GM12801 (cell line): Measurements from ENCODE around the gene ARL6IP1.

Source experiments
- TF ChIP-seq, protein P1 (sequence below): IDR thresholded peaks from one replicate; pipeline ENCODE4 v1.5.1; 2011; ENCODE audit warnings: control low read depth; ENCODE audit not compliant: insufficient read length; ENCODE audit errors: extremely low read depth

The ARL6IP1 gene

DNA sequence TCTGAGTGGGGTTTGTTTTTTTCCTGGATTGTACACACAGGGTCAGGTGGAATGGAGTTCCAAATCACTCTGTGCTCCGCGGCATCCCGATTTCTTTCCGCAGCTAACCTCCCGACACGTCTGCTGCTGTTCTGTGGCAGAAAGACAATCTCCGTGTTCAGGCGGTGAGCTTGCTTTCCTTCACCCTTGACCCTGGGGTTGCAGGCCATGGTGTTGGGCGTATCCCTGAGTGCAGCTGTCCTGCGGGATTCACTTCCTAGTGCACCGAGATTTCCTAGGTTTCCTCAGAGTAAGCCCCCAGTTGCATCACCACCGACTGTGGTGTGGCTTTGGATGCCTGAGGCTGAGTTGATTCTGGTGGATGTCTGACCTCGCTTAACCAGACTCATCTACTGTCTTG is 7.8 kb upstream of the ARL6IP1 start:
- TF ChIP-seq, protein P1, sequence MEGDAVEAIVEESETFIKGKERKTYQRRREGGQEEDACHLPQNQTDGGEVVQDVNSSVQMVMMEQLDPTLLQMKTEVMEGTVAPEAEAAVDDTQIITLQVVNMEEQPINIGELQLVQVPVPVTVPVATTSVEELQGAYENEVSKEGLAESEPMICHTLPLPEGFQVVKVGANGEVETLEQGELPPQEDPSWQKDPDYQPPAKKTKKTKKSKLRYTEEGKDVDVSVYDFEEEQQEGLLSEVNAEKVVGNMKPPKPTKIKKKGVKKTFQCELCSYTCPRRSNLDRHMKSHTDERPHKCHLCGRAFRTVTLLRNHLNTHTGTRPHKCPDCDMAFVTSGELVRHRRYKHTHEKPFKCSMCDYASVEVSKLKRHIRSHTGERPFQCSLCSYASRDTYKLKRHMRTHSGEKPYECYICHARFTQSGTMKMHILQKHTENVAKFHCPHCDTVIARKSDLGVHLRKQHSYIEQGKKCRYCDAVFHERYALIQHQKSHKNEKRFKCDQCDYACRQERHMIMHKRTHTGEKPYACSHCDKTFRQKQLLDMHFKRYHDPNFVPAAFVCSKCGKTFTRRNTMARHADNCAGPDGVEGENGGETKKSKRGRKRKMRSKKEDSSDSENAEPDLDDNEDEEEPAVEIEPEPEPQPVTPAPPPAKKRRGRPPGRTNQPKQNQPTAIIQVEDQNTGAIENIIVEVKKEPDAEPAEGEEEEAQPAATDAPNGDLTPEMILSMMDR: no peak

DNA sequence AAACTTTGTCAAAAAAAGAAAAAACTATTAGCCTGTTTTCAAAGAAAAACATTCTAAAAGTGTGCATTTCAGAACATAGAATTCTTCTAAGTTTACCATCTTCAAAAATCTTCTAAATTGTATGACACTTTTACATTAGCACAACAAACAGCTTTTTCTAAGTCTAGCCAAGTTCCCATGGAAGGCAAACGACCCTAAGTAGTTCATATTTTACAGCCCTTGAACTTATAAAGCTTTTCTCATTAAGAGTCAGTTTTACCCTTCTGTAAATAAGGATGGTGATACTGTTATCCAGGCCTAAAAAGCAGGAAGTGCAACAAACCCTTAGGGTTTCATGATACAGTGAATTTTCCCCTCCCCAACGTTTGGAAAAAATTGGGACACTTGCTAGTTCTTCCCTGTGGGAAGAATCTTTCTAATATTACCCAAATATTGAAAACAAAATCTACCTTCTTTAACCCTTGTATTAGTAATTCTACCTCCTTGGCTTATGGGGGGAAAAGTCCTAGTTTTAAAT is 4.0 kb upstream of the ARL6IP1 start:
- TF ChIP-seq, protein P1: no peak

- TF ChIP-seq, protein P1: no peak
Measured at GRCh38 chr16:18804540-18804939, 3.2 kb upstream of the ARL6IP1 start.

GRCh38 chr16:18803569-18804462 is 2.5 kb upstream of the ARL6IP1 start:
- TF ChIP-seq, protein P1: no peak

DNA sequence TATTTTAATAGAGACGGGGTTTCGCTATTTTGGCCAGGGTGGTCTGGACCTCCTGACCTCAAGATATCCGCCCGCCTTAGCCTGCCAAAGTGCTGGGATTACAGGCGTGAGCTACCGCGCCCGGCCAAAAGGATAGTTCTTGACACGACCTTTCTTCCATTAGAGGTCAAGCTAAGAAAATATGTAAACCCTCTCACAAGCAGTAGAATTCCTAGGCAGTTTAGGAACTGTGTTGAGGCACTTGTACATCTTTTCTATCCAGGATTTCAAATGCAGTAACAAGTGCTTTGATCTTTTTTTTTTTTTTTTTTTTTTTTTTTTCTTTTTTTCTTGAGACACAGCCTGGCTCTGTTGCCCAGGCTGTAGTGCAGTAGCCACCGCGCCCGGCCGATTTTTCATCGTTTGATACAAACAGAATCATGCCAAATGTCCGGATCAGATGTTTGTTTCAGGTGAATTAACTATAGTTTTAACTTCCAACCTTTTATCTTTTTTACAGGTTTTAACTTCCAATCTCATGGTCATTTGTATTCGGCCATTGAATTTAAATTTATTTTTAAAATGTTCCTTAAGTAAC is 1.5 kb upstream of the ARL6IP1 start:
- TF ChIP-seq, protein P1: no peak

DNA sequence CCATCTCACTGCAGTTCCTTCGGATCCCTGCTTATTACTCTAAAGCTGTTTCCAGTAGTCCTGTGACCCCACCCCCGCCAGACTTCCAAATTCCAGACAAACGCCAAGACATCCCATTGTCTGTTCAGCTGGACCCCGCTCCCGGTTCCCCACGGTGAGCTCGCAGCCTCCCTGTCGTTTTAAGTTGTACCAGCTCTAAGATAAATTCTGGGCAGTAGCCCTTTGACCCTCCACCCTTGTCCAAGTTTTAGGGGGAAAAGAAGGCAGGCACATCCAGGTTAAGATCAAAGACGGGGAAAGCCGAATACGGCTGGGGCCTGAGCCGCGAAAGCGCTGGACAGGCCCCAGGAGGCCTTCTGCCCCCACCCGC is 589 bp downstream of the ARL6IP1 start:
- TF ChIP-seq, protein P1: no peak

DNA sequence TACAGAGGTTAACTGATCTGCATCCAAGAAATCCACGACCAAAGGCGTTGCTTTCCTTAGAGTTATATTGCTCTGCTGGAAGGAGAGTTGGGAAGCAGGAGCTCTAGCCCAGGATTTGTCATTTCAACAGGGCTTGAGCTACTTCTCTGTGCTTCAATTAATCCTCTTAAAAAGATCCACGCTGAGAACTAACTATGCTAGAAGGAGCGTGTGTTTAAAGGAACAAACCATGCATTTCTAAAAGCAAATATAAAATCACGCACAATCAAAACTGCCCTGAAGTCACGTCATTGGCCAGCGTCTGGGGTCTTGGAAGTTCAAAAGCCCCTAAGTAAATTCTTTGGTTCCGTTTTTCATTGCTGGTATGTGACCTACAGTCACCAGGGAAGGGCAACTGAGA is 1.1 kb downstream of the ARL6IP1 start:
- TF ChIP-seq, protein P1: no peak
